IMR-90 (cell line): ENCODE results near the gene NR1D1.

Experiments used
- POLR2A ChIP-seq: IDR thresholded peaks from 2 replicates; pipeline ENCODE4 v1.6.1; 2012; ENCODE audit warnings: mild to moderate bottlenecking, low read depth, low read length
- RAD21 ChIP-seq: IDR thresholded peaks from 2 replicates; pipeline ENCODE4 v1.6.1; 2012; ENCODE audit warnings: low read length, improper control_type of control experiment

DNA sequence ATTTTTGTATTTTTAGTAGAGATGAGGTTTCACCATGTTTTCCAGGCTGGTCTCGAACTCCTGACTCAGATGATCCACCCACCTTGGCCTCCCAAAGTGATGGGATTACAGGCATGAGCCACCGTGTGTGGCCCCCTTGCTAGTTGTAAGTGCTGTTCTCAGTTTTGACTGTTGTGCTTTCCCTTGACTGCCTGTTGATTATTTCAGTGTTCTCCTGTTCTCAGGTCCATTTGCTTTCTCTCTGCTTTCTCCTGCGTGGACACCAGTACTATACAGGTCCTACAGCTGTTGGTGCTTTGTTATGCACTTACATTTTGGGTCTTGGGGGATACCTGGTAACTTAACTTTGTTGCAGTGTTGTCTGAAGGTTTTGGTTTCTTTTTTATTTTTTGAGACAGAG is 48.1 kb upstream of the NR1D1 start:
- TF ChIP-seq POLR2A, result no peak
- no peak for TF ChIP-seq RAD21
